GM19193 (cell line): ENCODE measurements around the gene LRRC7.

Experiments
- POLR2A ChIP-seq: IDR thresholded peaks from 4 replicates; pipeline ENCODE4 v1.6.1; 2011; ENCODE audit not compliant: insufficient read depth, insufficient read length; ENCODE audit errors: extremely low read depth

Gene LRRC7

DNA sequence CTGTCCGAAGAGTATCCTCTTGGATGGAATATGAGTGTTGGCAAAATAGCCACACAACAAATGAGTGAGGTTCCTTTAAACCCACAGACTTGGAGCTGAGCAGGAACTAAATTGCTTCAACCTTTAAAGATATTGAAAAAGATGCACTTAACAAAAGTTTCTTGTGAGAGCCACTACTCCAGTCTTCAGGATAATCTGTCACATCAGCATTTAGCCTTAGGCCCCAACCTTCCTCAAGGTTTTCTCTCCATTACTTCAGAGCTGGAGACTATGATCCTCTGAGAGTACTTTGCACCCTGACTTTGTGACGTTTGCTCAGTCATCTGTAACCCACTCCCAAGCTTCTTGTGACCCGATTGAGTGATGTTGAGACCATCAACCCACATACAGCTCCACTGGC, 424.9 kb downstream of the LRRC7 start:
- TF ChIP-seq POLR2A, result no peak

DNA sequence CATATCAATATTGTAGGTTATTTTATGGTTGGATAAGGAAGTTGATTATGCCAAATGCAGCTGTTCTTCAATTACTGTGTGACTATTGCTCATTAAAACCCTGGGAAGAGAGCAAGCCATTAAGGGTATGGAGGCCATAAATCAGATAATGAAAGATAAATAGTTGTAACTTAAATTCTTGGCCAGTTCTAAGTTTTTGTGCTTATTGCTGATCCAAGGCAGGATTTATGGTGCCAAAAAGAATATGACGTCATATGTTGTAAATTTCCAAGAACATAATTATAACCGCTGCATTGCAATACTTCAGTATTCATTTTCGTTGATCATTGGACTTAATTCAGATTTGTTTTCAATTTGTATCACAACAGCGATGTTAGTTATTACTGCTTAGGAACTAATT, 426.1 kb downstream of the LRRC7 start:
- TF ChIP-seq POLR2A, result no peak

DNA sequence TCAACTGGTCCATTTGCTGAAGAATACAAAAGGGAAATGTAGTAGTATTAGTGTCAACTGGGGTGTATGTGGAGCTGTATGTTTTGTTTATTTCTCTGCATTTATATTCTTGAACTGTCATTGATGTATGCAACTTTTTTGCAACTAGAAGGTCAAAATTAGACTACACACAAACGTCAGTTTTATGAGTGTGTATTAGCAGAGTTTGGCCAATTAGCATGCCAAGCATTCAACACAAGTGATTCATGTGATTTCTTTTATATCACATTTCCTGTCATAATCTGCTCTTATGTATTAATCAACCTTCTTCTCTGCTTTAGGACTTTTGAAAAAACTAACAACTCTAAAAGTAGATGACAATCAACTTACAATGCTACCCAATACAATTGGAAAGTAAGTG, 426.5 kb downstream of the LRRC7 start:
- TF ChIP-seq POLR2A, result no peak

DNA sequence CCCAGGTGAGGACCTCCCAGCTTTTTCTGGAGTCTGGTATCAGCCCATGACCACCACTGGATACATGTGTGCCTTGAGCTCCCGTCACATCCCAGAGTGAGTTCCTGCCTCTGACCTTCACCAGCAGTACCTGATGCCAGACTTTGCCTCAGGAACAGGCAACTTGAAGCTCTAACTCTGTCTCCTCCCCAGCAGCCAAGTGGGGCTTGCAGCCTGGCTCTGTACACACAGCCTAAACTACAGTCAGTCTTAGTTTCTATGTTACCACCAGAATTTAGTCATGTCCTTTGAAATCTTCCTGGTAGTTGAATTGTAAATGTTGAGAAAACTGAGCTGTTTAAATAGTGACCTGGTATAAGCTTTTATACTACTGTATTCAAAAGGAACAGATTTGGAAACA, 431.1 kb downstream of the LRRC7 start:
- no peak for TF ChIP-seq POLR2A

DNA sequence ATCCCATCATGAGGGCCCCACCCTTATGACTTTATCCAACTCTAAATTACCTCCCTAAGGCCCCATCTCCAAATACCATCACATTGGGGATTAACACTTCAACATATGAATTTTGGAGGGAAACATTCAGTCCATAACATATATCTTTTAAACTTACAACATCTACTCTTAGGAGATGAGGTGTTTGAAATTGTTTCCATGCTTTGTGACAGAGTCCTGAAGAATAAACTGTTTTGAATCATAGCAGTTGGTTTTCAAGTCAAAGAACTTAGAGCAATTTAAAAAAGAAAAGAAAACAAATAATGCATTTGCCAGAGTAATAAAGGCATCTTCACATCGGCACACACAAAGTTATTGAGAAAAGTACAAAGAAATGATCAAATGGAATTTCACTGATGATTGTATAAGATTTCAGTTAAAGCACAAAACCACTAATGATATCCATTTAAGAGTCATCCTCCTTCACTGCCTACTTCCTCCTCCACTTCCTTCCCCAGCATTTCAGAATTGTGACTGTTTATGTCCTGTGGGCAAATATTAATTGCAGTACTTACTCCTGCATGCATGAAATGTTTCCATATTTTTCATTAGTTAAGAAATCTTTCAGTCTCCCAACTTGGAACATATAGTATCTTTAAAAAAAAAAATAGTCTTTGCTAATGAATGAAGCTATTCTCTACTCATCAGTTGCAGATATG, 435.6 kb downstream of the LRRC7 start:
- no peak for TF ChIP-seq POLR2A

DNA sequence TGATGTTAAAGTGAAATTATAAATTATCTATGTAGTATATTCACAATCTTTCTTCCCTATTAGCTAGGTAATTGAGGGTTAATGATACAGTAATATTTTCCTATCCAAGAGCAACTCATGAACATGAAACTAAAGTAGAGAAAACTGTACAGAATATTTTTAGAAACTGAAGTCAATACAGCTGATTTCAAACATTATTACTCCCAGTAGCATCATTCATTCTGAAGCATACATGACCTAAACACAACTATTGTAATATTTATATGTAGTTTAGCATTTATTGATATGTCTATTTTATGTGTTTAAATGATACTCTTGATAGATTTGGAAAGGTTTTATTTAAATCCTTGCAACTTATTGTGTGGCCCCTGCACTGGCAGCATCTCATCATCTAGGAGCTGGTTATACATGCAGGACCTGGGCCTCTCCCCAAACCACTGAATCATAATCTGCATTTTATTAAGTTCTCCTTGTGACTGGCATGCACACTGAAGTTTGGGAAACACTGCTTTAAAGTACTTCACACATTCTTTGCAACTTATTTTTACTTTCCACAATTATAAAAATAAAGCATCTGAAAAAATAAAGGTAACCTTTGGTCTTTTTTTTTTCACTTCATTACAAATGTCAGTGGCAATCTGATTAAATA, 437.8 kb downstream of the LRRC7 start:
- TF ChIP-seq POLR2A, result no peak

DNA sequence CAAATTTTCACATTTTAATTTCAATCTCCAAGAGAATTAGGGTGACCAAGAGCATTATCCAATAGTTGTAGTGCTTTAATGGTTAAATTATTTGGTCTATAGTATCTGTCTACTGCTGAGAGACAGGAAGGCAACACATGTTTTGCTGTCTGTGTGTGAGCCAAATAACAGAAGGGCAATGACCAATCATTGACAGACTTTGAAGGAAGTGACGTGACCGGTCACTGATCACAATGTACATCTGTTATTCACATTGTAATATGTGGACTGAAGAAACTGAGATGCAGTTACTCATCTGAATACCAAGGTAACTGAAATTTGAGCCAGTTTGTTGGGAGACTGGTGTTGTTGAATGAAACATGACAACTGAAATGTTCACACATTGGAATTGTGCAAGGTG, 440.9 kb downstream of the LRRC7 start:
- TF ChIP-seq POLR2A, result no peak

DNA sequence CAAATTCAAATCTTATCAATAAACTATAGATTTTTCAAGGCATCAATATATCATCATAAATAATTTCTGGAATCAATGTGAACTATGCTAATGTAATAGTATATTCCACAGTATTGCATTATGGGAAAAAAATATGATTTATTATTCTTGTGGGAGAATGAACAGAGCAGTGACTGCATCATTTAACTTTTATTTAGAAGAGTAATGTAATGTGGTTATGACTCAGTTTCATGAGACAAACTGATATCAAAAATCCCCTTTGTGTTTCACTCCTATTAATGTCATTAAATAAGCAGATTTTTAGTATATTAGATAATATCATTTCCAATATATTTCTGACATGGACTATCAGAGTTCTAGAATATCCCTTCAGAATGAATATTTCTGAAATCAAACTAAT, 450.0 kb downstream of the LRRC7 start:
- TF ChIP-seq POLR2A, result no peak

DNA sequence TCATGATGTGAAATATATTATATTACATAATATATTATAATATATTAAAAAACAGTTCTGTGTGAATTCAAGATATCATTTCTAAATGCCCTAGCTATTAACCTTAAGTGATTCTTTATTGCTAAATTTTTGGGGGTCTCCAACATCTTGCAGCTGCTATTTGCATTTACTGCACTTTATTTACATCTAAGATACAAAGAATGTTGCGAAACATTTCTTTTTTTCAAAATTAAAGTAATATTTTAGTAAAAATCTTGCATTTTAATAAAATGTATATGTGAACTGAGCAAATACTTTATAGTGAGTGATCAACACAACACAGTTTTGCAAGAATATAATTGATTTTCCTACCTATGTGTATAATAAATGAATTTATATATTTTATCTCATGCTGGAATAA, 456.6 kb downstream of the LRRC7 start:
- no peak for TF ChIP-seq POLR2A

DNA sequence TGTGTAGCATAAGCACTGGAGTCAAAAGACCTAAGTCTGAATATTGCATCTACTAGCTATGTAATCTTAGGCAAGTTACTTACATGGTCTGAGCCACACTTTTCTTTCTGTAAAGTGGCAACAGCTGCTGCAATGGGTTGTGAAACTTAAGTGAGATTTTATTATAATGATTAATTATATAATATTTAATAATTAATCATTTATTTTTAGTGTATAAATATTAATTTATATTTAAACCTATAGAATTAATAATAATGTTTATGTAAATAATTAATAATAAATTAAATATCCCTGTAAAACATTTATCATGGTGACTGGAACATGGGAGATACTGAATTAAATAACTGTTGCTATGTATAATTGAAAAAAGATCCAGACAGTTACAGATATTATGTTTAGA, 457.3 kb downstream of the LRRC7 start:
- TF ChIP-seq POLR2A, result no peak

DNA sequence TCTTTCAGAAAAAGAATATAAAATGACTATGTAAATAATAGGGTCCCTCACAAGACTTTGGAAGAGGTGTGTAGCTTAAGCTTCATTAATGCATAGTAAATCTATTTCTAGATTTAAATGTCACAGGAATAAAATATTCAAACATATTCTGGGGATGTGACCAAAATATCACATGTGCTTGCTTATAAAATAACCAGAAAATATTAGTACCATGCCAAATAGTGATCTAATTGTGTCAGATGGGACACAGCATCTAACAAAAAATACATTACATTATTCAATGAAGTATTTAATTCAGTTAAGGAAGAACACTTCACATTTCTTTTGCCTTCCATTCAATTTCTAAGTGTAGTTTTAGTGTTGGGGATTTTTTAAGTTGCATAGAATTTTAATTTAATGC, 458.1 kb downstream of the LRRC7 start:
- no peak for TF ChIP-seq POLR2A

DNA sequence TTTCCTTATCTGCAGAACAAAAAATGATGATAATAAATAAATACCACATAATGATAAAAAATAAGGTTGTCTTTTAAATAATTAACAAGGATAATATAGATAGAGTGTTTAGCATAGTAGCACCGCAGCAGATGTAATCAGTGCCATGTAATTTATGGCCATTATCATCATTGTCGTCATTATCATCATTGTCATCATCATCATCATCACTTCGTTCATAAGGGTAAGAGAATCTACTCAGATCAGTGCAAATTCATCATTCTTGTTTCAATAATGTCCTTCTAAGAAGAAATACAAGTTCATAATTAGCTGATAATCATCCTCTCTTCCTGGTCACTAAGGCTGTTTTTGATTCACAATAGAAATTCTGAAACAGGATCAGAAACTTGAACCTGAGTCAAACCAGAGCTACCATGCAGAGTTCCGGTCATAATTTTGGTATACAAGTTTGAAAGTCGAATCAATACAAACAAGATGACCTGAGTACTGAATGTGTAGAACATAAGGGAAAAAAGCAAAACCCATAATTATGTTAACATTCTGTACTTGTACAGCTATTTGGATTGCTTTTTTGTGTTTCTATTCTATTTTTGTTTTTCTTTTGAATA, 465.6 kb downstream of the LRRC7 start:
- TF ChIP-seq POLR2A, result no peak

DNA sequence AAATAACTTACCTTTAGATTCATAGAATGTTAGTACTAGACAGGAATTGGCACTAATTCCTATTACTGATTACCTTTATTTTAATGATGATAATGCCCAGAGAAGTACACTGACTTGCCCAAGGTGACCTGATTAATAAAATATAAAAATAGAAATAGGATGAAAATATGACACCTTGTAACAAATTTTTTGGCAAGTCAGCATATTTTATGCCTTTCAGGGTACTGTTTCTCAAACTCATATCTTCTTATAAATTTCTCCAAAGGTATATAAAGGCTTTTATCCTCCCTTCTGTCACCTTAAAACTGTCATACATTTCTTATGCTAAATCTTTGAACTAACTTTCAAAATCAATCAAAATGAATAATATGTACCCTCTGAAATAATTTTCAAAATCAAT, 466.2 kb downstream of the LRRC7 start:
- no peak for TF ChIP-seq POLR2A

DNA sequence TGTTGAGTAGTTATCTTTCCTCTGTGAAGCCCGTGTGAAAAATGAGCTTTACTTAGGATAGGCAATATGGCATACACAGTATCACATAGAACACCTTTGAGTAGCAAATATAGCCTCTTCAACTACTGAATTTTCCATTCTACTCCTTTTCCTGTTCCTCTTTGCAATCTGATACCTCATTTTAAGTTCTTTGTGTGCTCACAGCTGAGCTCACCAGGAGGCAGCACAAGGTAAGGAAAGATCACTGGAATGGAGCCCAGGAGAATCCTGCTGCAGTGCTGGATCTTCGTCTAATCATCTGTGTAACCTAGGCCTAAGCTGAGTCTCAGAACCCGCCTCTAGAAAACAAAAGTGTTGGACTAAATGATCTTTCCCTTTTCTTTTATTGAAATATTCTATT, 466.7 kb downstream of the LRRC7 start:
- no peak for TF ChIP-seq POLR2A

DNA sequence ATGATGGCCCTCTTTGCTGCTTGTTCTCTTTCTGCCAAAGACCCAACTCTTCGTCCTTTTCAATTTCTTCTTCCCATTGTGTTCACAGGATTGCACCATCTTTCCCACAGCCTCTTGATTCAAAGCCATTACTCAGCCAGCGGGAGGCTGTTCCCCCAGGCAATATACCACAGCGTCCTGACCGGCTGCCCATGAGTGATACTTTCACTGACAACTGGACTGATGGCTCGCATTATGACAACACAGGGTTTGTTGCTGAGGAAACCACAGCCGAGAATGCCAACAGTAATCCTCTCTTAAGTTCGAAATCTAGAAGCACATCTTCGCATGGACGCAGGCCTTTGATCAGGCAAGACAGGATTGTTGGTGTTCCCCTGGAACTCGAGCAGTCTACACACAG, 470.3 kb downstream of the LRRC7 start:
- no peak for TF ChIP-seq POLR2A

DNA sequence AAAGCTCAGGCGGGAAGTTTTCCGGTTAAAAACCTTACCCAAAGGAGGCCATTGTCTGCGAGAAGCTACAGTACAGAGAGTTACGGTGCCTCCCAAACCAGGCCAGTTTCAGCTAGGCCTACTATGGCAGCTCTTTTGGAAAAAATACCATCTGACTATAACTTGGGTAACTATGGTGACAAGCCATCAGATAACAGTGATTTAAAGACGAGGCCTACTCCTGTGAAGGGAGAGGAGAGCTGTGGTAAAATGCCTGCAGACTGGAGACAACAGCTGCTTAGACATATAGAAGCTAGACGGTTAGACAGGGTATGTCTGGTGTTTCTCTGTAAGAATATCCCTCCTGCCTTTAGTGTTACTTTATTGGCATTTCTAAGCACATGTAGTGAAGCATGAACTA, 471.8 kb downstream of the LRRC7 start:
- TF ChIP-seq POLR2A, result no peak
